Left cardiac atrium (tissue), 4 donors: ENCODE results near the gene ERMAP. TPM values are rescaled to one million over a fixed set of nuclear protein-coding genes. Genes with fewer than 3 reads are reported as not detected.
"Not testable (repeated sequence)": the region's sequence is repeated elsewhere in the genome, so short reads cannot be mapped to it uniquely, and the experiment has no call there.

Source experiments
- ATAC-seq, 2 donors: fragments of 200-7000 bp; cut with Tn5 transposase; one replicate each; pipeline ENCODE4 v1.9.1; 2020; ENCODE audit warnings: mild to moderate bottlenecking in 2 of 2, moderate library complexity in 2 of 2
- DNase-seq: peaks from one replicate; pipeline ENCODE4 v3.0.0-alpha.2; 2020
- intact Hi-C, 2 donors: fragments of 100-400 bp; cut with DNase I; formaldehyde crosslinking; loops; one replicate each; pipeline versions ENCODE4 v1.14.1 to v1.15.1; 2022 to 2023
- total RNA-seq, 2 donors: library from RNA; stranded (reverse); fragmentation: NEBNext Ultra II Directional; extraction: Animal tissue kit (Norgen Biotek cat#: 25700); gene quantifications; one replicate each; pipeline ENCODE4 v1.2.1, GENCODE V29; 2021
- donor health status: DM: no; HTN: yes; CAD: no.
- donor health status: DM: no; HTN: yes; CAD: no; lungs with severe emphysema.
- donor health status: DM: yes; HTN: yes; CAD: no.
- donor health status: Dilated cardiomyopathy.

The ERMAP gene
- total RNA-seq, 2 donors from 2014 or later: 4.0 to 4.3 TPM

GRCh38 chr1:42837709-42838108 lies 20.8 kb downstream of the ERMAP start:
- DNase-seq (no peak), ATAC-seq (peak in 1 of 2 donors; percentile 45)
- intact Hi-C loops: no loop called here

GRCh38 chr1:42838482-42839190 lies 21.7 kb downstream of the ERMAP start:
- DNase-seq (no peak), ATAC-seq (peak; percentile 30 to 46)
- intact Hi-C loops: no loop called here

GRCh38 chr1:42841010-42841409 lies 24.1 kb downstream of the ERMAP start:
- no peak for ATAC-seq
- intact Hi-C loops: no loop called here
- no peak for DNase-seq

- intact Hi-C loops: no loop called here
- ATAC-seq: no peak
Observed at GRCh38 chr1:42841440-42842147, 24.7 kb downstream of the ERMAP start.

GRCh38 chr1:42844592-42845140 lies 27.7 kb downstream of the ERMAP start:
- ATAC-seq: no peak
- DNase-seq: no peak
- intact Hi-C loops: no loop called here

More at GRCh38 chr1:42841440-42842147, 24.7 kb downstream of the ERMAP start:
- no peak for DNase-seq

- intact Hi-C loops: no loop called here
- no peak for ATAC-seq
Observed at GRCh38 chr1:42845193-42845592, 28.3 kb downstream of the ERMAP start.

GRCh38 chr1:42845866-42846256 lies 28.9 kb downstream of the ERMAP start:
- peak; percentile 3 to 4 for ATAC-seq
- no peak for DNase-seq
- intact Hi-C loops: no loop called here

More at GRCh38 chr1:42845193-42845592, 28.3 kb downstream of the ERMAP start:
- DNase-seq: no peak

- ATAC-seq: peak; percentile 99
- DNase-seq: peak; percentile 97
- intact Hi-C loops: no loop called here
Observed at GRCh38 chr1:42846257-42847110, 29.6 kb downstream of the ERMAP start, which contains the start of gene ZNF691. Gene ZNF691, plus strand, starts transcription at chr1:42846613. Its CDS starts 3,046 bp downstream, at chr1:42849659.

GRCh38 chr1:42847111-42847595 lies 30.2 kb downstream of the ERMAP start:
- DNase-seq: no peak
- intact Hi-C loops: no loop called here
- no peak for ATAC-seq

- DNase-seq: no peak
- ATAC-seq: no peak
- intact Hi-C loops: no loop called here
Observed at GRCh38 chr1:42847721-42848460, 31.0 kb downstream of the ERMAP start.

GRCh38 chr1:42848823-42849537 lies 32.1 kb downstream of the ERMAP start:
- intact Hi-C loops: no loop called here
- no peak for ATAC-seq

GRCh38 chr1:42849944-42850343 lies 33.0 kb downstream of the ERMAP start:
- ATAC-seq (no peak), DNase-seq (no peak)
- intact Hi-C loops: no loop called here

More at GRCh38 chr1:42848823-42849537, 32.1 kb downstream of the ERMAP start:
- no peak for DNase-seq

GRCh38 chr1:42851420-42851819 lies 34.5 kb downstream of the ERMAP start:
- intact Hi-C loops: no loop called here
- ATAC-seq: no peak

GRCh38 chr1:42851960-42852607 lies 35.2 kb downstream of the ERMAP start:
- no peak for DNase-seq
- ATAC-seq: no peak
- intact Hi-C loops: no loop called here

More at GRCh38 chr1:42851420-42851819, 34.5 kb downstream of the ERMAP start:
- DNase-seq: no peak

GRCh38 chr1:42852608-42852980 lies 35.7 kb downstream of the ERMAP start:
- DNase-seq (no peak), ATAC-seq (peak in 1 of 2 donors; percentile 51)
- intact Hi-C loops: no loop called here

- DNase-seq (no peak), ATAC-seq (peak in 1 of 2 donors; percentile 75)
- intact Hi-C loops: no loop called here
Observed at GRCh38 chr1:42853116-42853884, 36.4 kb downstream of the ERMAP start.

GRCh38 chr1:42856554-42856953 lies 39.6 kb downstream of the ERMAP start:
- intact Hi-C loops, DNase-seq, ATAC-seq: not testable (repeated sequence)
